GM04504 (cell line): ENCODE measurements around the gene SH3RF2.
"Not testable (repeated sequence)": the region's sequence is repeated elsewhere in the genome, so short reads cannot be mapped to it uniquely, and the experiment has no call there.

Experiments used
- DNase-seq: peaks from one replicate; pipeline ENCODE4 v3.0.0-alpha.2; 2012; ENCODE audit warnings: low read depth

Gene SH3RF2

DNA sequence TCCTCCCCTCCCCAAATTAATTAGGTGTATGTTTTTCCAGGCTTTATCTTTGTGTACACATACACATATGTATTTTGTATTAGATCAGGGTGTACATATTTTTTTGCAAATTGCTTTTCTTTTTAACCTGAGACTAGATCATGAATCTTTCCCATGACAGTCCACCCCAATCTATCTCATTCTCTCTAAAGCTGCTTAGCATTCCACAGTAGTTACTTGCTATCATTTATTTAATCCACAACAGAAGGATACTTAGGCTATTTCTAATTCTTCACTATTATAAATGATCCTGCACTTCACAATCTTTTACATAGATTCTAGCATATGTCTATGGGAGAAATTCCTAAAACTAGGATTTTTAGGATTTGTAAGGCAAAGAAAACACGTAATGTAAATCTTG is 43.9 kb downstream of the SH3RF2 start:
- no peak for DNase-seq

DNA sequence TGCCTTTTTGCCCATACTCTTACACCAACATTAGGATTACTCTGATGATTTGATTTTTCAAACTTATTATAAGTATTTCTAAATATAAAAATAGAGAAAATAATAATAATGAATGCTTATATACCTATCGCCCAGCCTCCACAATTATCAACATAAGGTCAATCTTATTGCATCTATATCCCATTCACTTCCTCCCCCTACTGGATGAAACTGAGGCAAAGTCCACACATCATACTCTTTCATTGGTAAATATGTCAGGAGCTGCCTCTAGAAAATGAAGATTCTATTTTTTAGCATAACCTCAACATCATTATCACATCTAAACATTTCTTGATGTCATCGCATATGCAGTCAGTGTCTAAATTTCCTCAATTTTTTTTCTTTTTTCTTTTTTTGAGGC is 44.3 kb downstream of the SH3RF2 start:
- no peak for DNase-seq

DNA sequence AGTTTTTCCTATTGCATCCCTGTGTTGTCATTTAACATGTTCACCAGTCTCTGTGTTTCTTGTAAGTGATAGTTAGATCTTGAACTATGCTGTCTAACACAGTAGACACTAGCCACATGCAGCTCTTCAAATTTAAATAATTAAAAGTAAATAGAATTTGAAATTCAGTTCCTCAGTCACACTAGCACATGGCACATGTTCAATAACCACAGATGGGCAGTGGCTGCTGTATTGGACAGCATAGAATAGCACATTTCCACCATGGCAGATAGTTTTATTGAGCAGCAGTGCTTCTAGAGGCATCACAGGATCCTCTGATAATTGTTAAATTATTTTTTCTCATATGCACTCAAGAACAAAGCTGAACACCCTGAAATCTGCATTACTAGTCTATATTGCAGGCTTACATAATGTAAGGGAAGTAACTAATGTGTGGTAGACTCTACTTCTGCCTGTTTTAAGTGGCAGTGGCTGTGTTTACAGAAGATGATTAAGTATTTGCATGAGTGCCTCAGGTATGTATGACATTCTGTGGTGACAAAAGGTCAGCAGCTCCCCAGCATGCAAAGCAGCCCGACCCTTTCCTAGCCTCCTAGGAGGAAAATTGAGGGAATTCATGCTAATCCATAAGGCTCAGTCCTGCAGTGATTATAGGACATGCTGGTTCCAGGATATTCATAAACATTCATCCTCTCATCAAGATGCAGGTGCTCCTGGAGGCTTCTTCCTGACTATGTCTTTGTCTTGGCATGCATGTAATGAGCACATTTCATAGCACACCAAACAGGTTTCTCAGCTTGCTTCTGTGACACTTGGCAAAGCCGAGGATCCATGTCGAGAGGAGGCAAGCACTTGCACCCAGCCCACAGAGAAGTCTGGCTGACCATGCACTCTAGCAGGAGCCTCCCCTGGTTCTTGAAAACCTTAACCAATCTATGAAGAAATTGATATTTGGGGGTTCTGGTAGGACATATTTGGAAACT is 45.5 kb downstream of the SH3RF2 start:
- no peak for DNase-seq

DNA sequence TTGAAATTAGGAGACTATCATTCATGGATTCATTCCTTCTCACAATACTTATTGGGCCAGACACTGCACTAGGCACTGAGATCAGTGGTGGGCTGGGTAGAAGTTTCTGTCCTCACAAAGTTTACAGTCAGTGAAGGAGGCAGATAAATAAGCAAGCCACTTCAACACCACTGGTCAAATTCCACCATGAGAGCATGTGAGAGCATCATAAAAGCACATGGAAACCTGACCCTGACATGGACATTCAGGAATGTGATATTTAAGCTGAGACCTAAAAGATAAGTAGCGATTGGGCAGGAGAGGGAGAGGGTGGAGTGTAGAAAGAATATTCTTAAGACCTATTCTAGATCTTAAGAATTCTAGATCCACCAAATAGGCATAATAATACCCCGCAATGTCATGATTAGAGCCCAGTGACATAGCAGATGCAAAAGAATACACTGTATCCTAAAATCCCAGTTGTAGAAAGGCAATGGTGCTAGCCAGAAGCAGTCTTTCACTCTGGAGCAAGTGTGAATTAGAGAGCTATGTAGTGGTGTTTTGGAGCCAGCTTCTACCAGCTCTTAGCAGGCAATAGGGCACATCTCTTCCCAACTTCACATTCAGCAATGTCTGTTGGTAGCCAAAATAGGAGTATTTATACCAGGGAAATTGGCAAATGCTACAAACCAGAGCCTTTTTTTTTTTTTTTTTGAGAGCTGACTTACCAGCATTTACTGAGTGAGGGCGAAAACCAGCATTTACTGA is 46.4 kb downstream of the SH3RF2 start:
- no peak for DNase-seq

DNA sequence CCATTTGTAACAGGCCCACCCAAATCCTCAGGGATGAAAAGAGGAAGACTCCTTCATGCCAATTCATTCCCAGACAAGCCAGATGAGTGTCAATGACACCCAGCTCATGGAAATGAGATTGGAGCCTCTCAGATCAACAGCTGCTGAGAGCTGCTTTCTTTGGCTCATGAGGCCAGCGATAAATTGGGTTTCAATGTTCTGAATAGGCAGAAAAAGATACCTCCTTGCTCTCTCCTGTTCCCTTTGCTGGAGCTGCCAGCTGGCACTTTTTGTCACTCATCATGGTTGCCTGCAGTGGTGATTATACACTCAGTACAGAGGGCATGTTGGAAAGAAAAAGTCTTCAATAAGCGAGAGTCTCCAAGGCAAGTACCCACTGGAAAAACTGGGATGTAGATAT is 47.1 kb downstream of the SH3RF2 start:
- DNase-seq = no peak

DNA sequence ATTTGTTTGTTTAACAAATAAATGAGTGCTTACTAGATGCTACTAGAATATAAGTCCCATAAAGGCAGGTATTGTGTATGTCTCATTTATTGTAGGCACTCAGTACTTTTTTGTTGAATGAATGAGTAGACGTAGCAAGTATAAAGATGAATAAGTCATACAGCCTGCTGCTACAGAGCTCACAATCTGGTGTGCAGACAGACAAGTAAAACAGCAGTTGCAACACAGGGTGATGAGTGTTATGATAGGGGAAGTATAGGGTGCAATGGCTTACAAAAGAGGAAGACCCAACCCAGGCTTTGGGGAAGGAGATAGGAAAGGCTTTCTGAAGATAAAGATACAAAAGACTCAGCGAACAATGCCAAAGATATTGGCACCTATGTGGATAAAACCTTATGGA is 47.7 kb downstream of the SH3RF2 start:
- no peak for DNase-seq

DNA sequence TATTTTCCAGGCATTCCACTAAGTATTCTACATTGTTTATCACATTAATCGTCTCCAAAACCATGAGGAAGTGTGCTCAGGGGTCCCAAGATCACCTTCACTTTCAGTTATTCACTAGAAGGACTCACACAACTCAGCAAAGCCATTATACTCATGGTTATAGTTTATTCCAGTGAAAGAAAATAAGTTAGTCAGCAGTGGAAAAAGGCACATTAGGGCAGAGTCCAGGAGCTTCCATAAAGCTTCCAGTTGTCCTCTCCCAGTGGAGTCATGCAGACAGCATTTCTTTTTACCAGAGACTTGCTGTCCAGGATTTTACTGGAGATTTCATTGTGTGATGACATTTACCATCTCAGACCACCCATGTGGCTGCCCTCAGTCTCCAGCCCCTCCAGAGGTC is 51.5 kb downstream of the SH3RF2 start:
- DNase-seq = no peak

DNA sequence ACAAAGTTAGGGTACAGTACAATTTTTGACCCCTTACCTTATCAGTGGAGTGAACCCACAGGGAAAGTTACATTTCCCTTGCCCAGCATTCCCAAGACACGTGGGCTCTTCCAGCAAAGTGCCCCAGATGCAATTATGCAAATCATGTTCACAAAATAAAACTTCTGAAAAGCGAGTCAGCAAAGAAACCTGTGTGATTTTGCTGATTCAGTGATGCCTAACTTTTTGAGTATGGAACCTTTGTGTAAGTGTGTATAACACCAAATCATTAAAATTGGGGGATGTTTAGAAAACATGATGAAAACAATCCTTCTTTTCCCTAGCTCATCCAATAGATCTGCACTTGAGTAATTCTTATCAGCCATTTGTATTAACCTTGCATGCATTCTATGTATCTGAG is 52.6 kb downstream of the SH3RF2 start:
- no peak for DNase-seq

DNA sequence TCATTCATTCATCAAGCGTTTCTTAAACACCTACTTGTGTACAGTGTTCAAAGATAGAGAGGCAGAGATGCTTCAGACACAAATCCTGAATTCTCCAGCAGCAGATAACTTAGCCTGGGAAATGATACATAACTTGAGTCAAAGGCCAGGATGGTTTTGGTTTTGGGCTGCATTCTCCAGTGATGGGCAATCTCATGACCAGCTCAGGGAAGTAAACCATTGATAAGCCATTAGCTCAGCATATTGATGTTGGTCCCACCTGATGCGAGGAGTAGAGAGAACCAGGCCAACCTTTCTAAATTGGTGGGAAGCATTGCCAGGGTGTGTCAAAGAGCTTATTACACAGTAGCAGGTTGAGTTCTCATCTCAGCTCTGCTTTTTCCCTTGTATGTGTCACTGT is 53.0 kb downstream of the SH3RF2 start:
- no peak for DNase-seq

DNA sequence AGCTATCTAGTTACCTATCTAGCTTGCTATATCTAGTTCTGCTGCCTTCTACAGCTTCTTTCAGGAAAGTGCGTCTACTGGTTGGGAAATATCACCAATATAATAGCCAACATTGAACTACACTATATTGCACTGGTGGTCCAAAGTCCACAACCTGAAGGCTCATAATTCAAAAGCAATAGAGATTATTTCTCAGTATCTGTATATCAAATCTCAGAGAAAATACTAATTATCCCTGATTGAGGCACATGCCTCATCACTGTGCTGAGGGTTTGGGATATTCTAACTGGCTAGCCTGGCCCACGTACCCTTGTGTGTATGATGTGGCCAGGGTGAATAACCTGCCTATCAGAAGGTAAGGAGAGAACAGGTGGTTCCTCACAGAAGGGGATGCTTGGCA is 53.8 kb downstream of the SH3RF2 start:
- DNase-seq = no peak

DNA sequence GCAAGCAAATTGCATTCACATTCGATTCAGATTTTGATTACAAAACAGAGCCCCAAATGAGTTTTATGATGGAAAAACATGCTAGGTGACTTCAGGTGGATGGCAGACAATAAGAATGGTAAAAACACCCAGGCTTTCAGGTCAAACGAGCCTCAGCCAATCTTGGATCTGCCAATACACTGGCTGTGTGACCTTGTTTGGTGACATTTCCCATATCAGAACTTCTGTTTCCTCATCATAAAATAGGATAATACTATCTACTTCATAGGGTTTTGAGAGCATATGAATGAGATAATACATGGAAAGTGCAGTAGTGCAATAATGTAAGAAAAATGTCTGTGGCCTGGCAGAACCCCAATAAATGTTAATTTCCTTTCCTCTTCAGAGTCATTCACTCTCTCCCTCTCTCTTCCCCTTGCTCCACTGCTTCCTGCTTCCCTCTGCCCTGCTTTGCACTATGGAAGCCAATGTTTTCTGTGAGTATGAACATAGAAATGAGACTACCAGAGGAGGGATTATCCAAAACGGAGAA is 54.7 kb downstream of the SH3RF2 start:
- peak; percentile 10 for DNase-seq

DNA sequence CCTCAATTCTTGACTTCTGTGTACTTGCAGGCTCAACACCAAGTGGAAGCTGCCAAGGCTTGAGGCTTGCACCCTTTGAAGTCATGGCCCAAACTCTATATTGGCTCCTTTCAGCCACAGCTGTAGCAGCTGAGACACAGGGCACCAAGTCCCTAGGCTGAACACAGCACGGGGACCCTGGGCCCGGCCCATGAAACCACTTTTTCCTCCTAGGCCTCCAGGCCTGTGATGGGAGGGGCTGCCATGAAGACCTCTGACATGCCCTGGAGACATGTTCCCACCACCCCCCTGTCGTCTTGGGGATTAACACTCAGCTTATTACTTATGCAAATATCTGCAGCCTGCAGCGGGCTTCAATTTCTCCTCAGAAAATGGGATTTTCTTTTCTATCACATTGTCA is 57.2 kb downstream of the SH3RF2 start:
- DNase-seq = not testable (repeated sequence)

DNA sequence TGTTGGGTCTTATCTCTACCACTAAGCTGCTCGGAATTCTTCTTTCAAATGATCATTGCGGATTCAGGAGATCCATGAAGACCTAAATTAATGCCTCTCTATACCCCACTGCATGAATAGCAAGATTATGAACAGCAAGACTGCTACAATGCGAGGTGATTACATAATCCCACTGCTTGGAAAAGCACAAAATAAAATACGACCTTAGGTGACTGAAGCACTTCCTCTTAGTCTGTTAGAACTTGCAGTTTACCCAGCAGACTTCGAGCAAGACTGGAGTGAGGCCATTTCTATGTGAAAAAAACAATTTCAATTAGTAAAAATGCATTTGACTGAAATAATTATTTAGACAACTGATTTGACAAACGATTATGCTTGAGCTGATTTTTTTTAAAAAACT is 59.8 kb downstream of the SH3RF2 start:
- DNase-seq = no peak

DNA sequence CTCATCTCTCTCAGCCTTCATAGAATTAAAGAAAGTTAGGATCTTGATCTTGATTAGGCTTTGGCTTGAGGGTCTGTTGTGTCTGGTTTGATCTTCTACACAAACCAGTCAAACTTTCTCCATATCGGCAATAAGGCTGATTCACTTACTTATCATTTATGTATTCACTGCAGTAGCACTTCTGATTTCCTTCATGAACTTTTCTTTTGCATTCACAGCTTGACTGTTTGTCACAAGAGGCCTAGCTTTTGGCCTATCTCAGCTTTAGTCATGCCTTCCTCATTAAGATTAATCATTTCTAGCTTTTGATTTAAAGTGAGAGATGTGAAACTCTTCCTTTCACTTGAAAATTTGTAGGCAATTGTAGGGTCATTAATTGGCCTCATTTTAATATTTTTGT is 62.8 kb downstream of the SH3RF2 start:
- DNase-seq = no peak

DNA sequence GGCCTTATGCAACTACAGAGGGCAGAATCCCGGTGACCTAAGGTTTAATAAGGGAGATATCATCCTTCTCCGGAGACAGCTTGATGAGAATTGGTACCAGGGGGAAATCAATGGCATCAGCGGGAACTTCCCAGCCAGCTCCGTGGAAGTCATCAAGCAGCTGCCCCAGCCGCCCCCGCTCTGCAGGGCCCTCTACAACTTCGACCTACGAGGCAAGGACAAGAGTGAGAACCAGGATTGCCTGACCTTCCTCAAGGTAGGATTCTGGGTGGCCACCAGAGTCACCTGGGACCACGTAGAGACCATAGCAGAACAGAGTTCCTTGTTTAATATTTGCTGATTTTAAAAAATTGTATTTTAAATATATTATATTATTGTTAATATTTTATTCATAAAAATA is 63.7 kb downstream of the SH3RF2 start:
- DNase-seq = no peak

DNA sequence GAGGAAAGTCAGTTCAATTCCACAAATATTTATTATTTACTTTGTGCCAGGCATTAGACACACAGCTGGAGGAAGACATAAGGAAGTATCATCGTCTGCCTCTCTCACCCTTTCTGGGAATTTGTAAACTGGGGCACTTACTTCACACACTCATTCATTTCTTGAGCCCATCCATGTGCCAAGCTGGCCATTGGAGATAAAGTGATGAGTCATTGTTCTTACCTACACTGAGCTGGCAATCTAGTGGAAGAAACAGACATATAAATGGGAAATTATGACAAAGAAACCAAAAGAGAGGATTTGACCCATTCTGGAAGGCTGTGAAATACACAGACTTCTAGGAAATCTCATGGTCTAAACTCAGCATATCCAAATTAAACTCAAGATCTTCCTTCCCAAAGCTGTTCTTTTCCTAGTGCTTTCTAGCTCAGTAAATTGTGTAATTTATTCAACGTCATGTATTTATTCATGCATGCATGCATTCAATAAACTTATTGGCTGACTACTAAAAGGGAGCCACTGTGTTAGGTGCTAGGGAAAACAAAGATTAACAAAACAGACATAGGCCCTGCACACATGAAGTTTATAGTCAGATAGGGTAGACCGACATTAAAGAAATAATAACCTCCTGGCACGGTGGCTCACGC is 65.3 kb downstream of the SH3RF2 start:
- DNase-seq = no peak

DNA sequence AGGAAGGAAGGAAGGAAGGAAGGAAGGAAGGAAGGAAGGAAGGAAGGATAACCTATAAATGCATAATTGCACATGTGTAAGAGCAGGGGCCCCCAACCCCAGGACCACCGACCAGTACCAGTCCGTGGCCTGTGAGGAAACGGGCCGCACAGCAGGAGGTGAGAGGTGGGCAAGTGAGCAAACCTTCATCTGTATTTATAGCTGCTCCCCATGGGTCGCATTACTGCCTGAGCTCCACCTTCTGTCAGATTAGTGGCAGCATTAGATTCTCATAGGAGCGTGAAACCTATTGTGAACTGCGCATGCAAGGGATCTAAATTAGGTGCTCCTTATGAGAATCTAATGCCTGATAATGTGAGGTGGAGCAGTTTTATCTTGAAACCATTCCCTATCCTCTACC is 66.1 kb downstream of the SH3RF2 start:
- no peak for DNase-seq

DNA sequence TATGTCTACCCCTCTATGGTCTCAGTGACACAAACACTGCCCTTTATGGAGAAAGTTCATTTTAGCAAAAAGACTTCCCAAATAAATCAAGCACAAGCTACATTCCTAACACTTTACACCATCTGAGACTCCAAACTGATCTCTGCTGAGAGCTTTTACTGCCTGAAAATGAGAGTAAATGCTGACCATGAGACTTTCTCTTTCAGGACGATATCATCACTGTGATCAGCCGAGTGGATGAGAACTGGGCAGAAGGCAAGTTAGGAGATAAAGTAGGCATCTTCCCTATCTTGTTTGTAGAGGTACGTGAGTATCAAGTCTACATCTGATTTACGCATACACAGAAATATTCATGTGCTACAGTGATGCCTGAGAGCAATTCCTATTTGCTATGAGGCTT is 67.5 kb downstream of the SH3RF2 start:
- no peak for DNase-seq

DNA sequence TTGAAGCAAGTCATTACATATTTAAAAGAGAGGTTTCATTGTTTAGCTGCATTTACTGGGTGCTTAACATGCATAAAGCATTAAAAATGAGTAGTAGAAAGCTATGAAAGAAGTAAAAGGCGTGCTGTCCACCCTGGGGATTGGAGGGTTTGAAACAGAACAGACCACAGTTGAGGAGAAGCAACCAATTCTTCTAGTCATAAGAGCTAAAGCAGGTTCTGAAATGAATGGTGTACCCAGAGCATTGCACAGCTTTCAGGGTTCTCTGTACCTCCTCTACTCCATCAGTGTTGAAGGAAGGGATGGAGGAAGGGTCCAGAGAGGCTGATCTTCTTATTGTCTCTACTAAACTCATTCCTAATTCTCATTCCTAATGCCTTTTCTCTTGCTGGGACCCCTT is 68.9 kb downstream of the SH3RF2 start:
- no peak for DNase-seq

DNA sequence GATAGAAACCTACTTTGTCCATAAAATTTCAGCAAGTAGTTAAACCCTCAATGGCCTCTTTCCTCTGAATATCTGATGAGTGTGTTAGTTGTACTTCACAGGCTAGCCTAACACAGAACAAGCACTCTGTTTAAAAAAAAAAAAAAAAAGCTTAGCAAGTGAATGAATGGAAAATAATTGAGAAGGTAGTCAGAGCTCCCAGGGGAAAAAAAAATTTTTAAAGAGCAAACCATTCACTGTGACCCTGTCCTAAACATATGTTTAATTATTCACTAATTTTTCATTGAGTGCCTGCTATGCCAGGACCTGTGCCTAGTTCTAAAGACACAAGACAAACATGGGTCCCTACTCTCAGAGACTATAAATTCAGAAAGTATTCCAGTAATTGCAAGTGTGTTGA is 69.3 kb downstream of the SH3RF2 start:
- DNase-seq = no peak

DNA sequence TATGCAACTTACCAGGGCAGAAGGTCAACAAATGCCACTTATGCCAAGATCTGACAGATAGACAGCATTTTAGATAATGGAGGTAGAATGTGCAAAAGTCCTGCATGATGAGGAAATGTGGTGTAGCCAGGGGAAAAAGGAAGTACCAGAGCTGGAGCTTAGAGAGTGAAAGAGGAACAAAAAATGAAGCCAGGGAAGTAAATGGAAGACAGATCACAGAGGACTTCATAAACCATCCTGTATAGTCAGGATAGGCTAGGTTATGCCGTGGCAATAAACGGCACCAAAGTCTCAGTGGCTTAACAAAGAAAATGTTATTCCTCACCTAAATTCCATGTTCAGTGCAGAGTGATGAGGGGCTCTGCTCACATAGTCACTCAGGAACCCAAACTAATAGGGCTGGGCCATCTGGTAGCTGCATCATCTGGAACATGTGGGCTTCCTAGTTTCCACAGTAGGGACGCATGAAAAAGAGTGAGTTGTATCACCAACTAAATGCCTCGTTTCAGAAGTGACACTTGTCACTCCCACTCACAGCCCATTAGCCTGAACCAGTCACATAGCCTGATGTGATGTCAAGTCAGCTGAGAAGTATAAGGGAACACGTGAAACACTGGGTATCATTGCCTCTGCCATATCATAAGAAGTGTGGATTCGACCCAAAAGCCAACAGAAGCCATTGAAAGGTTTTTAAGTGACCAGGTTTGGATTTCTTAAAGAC is 70.3 kb downstream of the SH3RF2 start:
- no peak for DNase-seq

DNA sequence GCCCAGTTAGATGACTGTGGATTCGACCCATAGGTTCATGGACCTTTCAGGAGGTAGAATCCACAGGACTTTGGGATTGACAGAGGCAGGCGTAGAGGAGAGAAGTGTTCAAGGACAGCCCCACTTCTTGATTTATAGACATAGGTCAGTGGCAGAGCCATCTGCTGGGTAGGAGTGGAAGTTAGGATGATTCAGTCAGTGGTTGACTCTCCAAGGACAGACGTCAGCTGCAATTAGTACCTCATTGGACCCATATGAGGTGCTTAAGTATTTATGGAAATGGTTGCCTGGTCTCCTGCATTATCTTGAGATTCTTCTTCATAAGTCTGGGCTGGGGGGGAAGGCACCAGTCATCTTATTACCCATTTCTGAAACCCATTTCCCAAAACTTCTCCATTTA is 70.9 kb downstream of the SH3RF2 start:
- no peak for DNase-seq
